ENCODE measurements around the gene CAPS. TPM values are rescaled to one million over a fixed set of nuclear protein-coding genes. Genes with fewer than 3 reads are reported as not detected.

The CAPS gene
- total RNA-seq, 1 experiment from 2014 or later, result 2.3 TPM

GRCh38 chr19:5932609-5933262 lies 18.7 kb downstream of the CAPS start:
- no peak overlapping the region for H2BK15ac ChIP-seq (ENCODE audit: low read depth, low read length)
- no peak for DNase-seq

More at GRCh38 chr19:5932609-5933262, 18.7 kb downstream of the CAPS start:
- H3T11ph ChIP-seq (ENCODE audit: low read length), result no peak overlapping the region
- no peak overlapping the region for H4K8ac ChIP-seq (replicated peaks; ENCODE audit: insufficient read length, low read depth, low read length)
- peaks cover 19 to 77% (median 66%) of the 10 kb centered on the region in 3 experiments for H3K36me3 Mint-ChIP-seq (ENCODE audit: insufficient read depth in 1 of 3, low read depth in 3 of 3)
- H3K79me1 ChIP-seq (ENCODE audit: insufficient read depth, low read depth, low read length, poor library complexity, severe bottlenecking), result no peaks in the 10 kb centered on the region
- peaks cover 0 to 5% of the 10 kb centered on the region in 2 experiments; a peak in 1 of 4 replicates for H3K4me1 Mint-ChIP-seq
- H4K91ac ChIP-seq (ENCODE audit: insufficient read length, low read depth, low read length), result no peak overlapping the region
- no peak overlapping the region for H2AFZ ChIP-seq (ENCODE audit: low read length)
- no peak overlapping the region for H2BK5ac ChIP-seq (ENCODE audit: insufficient read length, low read length)
- H3K4me2 ChIP-seq (ENCODE audit: insufficient read depth, insufficient read length, low read length), result no peak overlapping the region
- TF ChIP-seq, protein P1, sequence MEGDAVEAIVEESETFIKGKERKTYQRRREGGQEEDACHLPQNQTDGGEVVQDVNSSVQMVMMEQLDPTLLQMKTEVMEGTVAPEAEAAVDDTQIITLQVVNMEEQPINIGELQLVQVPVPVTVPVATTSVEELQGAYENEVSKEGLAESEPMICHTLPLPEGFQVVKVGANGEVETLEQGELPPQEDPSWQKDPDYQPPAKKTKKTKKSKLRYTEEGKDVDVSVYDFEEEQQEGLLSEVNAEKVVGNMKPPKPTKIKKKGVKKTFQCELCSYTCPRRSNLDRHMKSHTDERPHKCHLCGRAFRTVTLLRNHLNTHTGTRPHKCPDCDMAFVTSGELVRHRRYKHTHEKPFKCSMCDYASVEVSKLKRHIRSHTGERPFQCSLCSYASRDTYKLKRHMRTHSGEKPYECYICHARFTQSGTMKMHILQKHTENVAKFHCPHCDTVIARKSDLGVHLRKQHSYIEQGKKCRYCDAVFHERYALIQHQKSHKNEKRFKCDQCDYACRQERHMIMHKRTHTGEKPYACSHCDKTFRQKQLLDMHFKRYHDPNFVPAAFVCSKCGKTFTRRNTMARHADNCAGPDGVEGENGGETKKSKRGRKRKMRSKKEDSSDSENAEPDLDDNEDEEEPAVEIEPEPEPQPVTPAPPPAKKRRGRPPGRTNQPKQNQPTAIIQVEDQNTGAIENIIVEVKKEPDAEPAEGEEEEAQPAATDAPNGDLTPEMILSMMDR (conservative IDR thresholded peaks at IDR 0.05), result no peak
- H3K9me3 Mint-ChIP-seq, result no peaks in the 10 kb centered on the region
- H3K27ac ChIP-seq (ENCODE audit: insufficient read length, low read depth, low read length), result no peak overlapping the region
- no peaks in the 10 kb centered on the region for H3K27me3 ChIP-seq (ENCODE audit: insufficient read depth, low read length)
- H4K5ac ChIP-seq (ENCODE audit: insufficient read length, low read depth, low read length), result no peak overlapping the region
- H3K56ac ChIP-seq (ENCODE audit: insufficient read length, low read depth, low read length), result no peak overlapping the region
- no peak overlapping the region for H2BK120ac ChIP-seq (ENCODE audit: low read depth, low read length, poor library complexity, severe bottlenecking)
- H3K4ac ChIP-seq (ENCODE audit: low read depth, low read length), result no peak overlapping the region
- no peak overlapping the region for H2BK20ac ChIP-seq (ENCODE audit: low read depth, low read length, poor library complexity, severe bottlenecking)
- no peaks in the 10 kb centered on the region for H3K4me1 ChIP-seq (ENCODE audit: insufficient read depth, low read length)
- H3K4me3 Mint-ChIP-seq, result no peak overlapping the region
- no peaks in the 10 kb centered on the region; the same call in 1 of the 2 replicates for H3K27me3 Mint-ChIP-seq (ENCODE audit: low read depth)
- no peak overlapping the region for H3K23ac ChIP-seq (ENCODE audit: insufficient read length, low read depth, low read length)
- no peaks in the 10 kb centered on the region for H4K20me1 ChIP-seq (ENCODE audit: control insufficient read depth, insufficient read depth, insufficient read length)
- no peak overlapping the region for H3K14ac ChIP-seq (ENCODE audit: insufficient read depth, low read length)
- H3K9me3 ChIP-seq (ENCODE audit: control insufficient read depth, low read depth, low read length), result no peaks in the 10 kb centered on the region
- H2AK5ac ChIP-seq (ENCODE audit: insufficient read length, low read length), result no peak overlapping the region
- H3K27ac Mint-ChIP-seq, result peak overlapping the region in 1 of 3 experiments; percentile 45; a peak in 1 of 7 replicates
- no peak overlapping the region for H2BK12ac ChIP-seq (ENCODE audit: insufficient read length, low read depth, low read length)
- no peaks in the 10 kb centered on the region for H3K79me2 ChIP-seq (ENCODE audit: insufficient read depth, low read length)
- no peaks in the 10 kb centered on the region for H3K23me2 ChIP-seq (ENCODE audit: insufficient read length, low read depth, low read length, poor library complexity, severe bottlenecking)
- no CpG with 5 or more reads among the region's 21 CpGs for WGBS (ENCODE audit: extremely low coverage, insufficient read length, low lambda C conversion rate)
- no peak overlapping the region for H3K18ac ChIP-seq (ENCODE audit: insufficient read length, low read depth, low read length)
- H3K9ac ChIP-seq (ENCODE audit: extremely low read depth, insufficient read length, low read length), result no peak overlapping the region
